Stimulated activated CD8-positive, alpha-beta memory T cell treated with anti-CD3 and anti-CD28 coated beads, Interleukin-7, amount 100 ng/mL, for 4 hours (primary cell): Measurements from ENCODE around the gene BPIFB6.

Experiments used
- DNase-seq, 2 donors: peaks; one replicate each; pipeline ENCODE4 v3.0.0-alpha.2; 2020; ENCODE audit warnings: low read depth in 2 of 2

Gene BPIFB6

GRCh38 chr20:33091147-33091546 lies 59.7 kb downstream of the BPIFB6 start:
- DNase-seq, result no peak

DNA sequence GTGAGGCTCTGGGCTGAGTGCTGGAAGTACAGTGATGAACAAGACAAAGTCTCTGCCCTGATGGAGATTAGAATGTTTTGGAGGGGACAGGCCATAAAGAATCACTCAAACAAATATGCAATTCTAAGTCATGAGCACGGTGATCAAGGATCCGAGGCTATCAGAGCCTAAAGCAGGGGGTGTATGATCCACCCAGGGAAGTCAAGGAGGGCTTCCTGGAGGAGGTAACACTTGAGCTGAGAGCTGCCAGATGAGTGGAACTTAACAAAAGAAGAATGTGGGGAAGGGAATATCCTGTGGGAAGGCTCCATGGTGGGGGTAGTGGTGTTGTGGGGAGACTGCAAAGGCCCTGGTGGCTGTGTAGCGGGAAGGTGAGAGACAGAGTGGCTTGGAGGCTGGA lies 60.2 kb downstream of the BPIFB6 start:
- DNase-seq, result no peak

DNA sequence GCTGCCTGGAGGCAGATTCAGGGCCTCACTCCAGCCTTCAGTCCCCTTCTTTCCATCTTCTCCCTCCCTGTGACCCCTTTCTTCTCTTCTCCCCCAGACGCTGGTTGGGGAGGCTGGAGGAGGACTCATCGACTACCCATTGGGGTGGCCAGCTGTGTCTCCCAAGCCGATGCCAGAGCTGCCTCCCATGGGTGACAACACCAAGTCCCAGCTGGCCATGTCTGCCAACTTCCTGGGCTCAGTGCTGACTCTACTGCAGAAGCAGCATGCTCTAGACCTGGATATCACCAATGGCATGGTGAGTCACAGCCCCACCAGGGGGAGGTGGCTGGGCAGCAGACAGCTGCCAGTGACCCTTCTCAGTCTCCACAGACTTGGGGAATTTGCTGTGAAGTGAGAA lies 60.9 kb downstream of the BPIFB6 start:
- DNase-seq, result no peak

DNA sequence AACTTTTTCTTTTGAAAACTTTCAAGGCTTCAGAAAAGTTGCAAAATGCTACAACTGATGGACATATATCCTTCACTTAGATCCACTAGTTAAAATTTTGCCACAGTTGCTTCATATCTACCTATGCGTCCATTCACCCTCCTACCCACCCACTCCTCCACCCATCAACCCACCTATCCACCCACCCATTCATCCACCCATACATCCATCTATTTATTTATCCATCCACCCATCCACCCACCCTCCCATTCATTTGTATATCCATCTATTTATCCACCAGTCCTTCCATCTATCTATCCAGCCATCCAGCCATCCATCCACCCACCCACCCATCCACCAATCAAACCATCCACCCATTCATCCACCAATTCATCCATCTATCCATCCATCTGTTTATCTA lies 61.6 kb downstream of the BPIFB6 start:
- no peak for DNase-seq

DNA sequence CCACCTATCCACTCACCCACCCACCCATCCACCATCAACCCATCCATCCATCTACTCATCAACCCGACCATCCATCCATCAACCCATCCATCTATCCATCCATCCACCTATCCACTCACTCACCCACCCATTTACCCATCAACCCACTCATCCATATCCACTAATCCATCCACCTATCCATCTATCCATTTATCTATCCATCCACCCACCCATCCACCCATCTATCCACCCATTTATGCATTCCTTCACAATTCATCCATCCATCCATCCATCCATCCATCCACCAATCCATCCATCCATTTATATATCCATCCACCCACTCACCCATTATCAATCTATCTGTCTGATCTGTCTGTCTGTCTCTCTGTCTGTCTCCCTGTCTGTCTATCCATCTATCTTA lies 62.1 kb downstream of the BPIFB6 start:
- no peak for DNase-seq
